NCI-H2196 (cell line): ENCODE measurements around the gene FAM110C.
A peak's percentile ranks its signal among the peaks of the same experiment; 100 is the strongest.
"Not testable (repeated sequence)": the region's sequence is repeated elsewhere in the genome, so short reads cannot be mapped to it uniquely, and the experiment has no call there.

Experiments
- DNase-seq: peaks from one replicate; lab custom pipeline; 2025; ENCODE audit not compliant: unreplicated experiment; lab: John Stamatoyannopoulos, UW

Gene FAM110C

GRCh38 chr2:44748-45341, 1.5 kb downstream of the FAM110C start:
- DNase-seq = peak; percentile 23

- DNase-seq = no peak
These were observed 3.5 kb downstream of the FAM110C start for GRCh38 chr2:42788-43187.

GRCh38 chr2:40465-40864, 5.8 kb downstream of the FAM110C start:
- DNase-seq = no peak

GRCh38 chr2:38155-38554, 8.2 kb downstream of the FAM110C start:
- no peak for DNase-seq

- no peak for DNase-seq
These were observed 10.0 kb downstream of the FAM110C start for GRCh38 chr2:36318-36717.

GRCh38 chr2:35852-36251, 10.5 kb downstream of the FAM110C start:
- peak; percentile 32 for DNase-seq

- DNase-seq = no peak
These were observed 12.7 kb downstream of the FAM110C start for GRCh38 chr2:33620-34019.

- no peak for DNase-seq
These were observed 14.2 kb downstream of the FAM110C start for GRCh38 chr2:32068-32467.

- DNase-seq = no peak
These were observed 17.1 kb downstream of the FAM110C start for GRCh38 chr2:29253-29652.

GRCh38 chr2:28406-28975, 17.8 kb downstream of the FAM110C start:
- no peak for DNase-seq

GRCh38 chr2:26891-27290, 19.4 kb downstream of the FAM110C start:
- DNase-seq = no peak

- DNase-seq = no peak
These were observed 20.8 kb downstream of the FAM110C start for GRCh38 chr2:25543-25942.

- DNase-seq = not testable (repeated sequence)
These were observed 21.7 kb downstream of the FAM110C start for GRCh38 chr2:24591-24990.

- no peak for DNase-seq
These were observed 22.2 kb downstream of the FAM110C start for GRCh38 chr2:24107-24506.

- no peak for DNase-seq
These were observed 23.0 kb downstream of the FAM110C start for GRCh38 chr2:23283-23682.

- DNase-seq = not testable (repeated sequence)
These were observed 24.1 kb downstream of the FAM110C start for GRCh38 chr2:22244-22643.

- not testable (repeated sequence) for DNase-seq
These were observed 26.0 kb downstream of the FAM110C start for GRCh38 chr2:20259-20658.

- DNase-seq = no peak
These were observed 26.8 kb downstream of the FAM110C start for GRCh38 chr2:19505-19904.

GRCh38 chr2:18402-19271, 27.7 kb downstream of the FAM110C start:
- no peak for DNase-seq

- DNase-seq = not testable (repeated sequence)
These were observed 30.4 kb downstream of the FAM110C start for GRCh38 chr2:15916-16315.

GRCh38 chr2:11248-11941, 34.9 kb downstream of the FAM110C start:
- no peak for DNase-seq
